ENCODE measurements around the gene OMP.

Gene OMP

DNA sequence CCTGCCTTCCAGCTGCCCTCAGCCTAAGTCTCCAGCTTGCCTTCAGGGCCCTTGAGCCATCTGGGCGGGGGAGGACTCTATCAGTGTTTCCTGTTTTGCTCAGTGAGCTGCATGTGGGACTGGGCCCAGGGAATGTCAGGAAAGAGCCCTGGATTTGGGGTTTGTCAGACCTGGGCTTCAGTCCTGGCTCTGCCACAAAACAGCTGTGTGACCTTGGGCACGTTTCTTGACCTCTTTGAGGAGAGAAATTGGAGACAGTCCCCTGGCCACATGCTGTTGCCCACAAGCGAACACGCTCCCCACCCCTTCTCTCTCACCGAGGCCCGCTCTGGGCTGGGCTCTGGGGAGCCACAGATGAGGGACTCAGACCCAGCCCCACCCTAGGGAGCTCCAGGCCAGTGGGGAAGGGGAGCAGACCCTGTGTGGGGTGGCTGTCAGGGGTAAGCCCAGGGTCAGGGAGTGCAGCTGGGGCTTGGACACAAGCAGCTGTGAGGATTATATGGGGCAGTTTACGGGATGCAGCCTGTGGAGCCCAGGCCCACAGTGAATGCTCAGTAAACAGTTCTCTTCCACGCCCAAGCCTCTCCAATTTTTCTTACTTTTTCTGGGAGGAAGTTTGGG is 37.7 kb downstream of the OMP start:
- DNase-seq (ENCODE audit: low spot score): no peak

DNA sequence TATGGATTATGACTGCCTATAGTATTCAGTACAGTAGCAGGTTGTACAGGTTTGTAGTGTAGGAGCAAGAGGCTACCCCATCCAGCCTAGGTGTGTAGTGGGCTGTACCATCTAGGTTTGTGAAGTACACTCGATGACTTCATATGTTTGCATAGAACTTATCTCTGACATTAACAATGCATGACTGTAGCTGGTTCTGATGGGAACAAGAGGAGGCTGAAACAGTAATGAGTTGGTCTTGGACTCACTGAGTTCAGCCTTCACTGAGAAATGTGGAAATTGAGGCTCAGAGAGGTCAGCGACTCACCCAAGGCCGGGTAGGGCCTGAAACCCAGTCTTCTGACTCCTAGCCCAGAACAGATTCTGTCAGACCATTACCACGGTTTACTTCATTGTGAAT is 38.4 kb downstream of the OMP start:
- DNase-seq (ENCODE audit: low spot score): no peak

DNA sequence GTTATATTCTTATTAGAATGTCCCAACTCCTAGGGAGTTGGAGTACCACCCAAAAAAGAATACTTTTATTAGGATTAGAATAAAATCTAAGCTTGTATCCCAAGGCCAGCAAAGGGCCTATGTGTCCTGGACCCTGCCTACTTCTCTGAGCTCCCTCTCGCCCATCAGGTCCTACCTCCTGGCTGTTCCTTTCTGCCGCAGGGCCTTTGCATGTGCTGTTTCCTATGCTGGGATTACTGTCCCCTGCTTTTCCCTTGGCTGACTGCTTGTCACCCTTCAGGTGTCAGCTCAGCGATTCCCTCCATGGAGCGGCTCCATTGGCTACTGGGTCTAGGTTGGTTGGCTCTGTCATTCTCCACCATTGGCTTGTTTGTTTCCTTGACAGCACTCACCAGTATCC is 38.8 kb downstream of the OMP start:
- DNase-seq (ENCODE audit: low spot score): no peak

DNA sequence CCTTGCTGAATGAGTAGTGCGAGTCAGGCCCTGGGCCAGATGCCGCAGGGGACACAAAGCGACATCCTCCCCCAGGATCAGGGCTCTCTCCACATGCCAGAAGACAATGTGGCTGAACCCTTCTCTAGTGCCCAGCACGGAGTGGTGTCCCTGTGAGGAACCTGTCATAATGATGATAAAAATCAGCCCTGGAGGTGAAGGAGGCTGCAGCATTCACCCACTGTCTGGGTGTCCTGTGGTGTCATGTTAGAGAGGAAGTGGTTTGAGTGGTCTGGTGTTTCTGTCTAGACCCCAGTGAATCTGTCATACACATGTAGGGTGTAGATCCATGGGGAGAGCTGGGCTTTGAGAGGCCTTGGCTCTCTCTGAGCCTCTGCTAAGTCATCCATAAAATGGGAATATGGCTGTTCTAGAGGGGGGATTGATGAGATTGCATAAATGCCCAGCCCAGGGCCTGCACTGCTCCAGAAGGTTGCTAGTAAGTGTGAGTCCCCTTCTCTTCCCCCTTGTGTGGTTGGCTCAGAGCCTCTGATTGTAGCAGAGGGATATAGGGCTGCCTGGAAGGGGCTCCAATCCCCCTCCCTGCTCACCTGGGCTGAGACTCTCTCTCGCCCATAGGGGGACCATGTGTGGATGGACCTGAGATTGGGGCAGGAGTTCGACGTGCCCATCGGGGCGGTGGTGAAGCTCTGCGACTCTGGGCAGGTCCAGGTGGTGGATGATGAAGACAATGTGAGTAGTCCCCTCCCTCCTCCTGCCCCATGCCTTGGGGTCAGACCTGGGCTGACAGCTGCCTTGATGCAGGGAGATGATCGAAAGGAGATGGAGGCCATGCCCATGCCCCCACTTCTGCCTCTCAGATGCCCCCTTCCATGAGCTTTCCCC is 39.7 kb downstream of the OMP start:
- DNase-seq (ENCODE audit: low spot score): no peak

DNA sequence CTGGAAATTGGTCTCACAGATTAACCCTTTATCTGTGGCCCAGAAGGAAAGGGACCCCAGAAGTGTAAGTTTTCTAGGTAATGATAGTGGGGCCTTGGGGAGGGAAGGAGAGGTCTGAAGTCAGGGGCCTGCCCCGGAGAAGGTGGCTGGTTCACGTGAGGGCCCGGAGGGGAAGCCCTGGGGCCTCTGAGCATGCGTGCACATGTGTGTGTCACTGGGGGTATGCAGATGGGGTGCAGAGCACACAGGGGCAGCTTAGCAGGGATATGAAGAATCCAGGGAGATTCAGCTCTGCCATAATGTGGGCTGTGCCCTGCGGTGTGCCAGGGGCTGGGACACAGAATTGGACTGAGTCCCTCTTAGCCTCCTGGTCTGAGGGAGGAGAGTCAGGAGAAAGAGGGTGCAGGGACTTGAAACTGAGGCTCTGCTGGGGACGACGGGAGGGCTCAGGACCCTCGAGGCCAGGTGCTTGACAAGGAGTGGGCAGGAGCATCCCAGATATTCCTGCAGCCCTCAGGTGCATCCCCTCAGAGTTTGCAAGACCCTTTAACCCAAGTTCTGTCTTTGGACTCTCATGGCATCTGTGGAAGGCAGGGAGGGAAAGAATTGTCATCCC is 40.9 kb downstream of the OMP start:
- no peak for DNase-seq (ENCODE audit: low spot score)

DNA sequence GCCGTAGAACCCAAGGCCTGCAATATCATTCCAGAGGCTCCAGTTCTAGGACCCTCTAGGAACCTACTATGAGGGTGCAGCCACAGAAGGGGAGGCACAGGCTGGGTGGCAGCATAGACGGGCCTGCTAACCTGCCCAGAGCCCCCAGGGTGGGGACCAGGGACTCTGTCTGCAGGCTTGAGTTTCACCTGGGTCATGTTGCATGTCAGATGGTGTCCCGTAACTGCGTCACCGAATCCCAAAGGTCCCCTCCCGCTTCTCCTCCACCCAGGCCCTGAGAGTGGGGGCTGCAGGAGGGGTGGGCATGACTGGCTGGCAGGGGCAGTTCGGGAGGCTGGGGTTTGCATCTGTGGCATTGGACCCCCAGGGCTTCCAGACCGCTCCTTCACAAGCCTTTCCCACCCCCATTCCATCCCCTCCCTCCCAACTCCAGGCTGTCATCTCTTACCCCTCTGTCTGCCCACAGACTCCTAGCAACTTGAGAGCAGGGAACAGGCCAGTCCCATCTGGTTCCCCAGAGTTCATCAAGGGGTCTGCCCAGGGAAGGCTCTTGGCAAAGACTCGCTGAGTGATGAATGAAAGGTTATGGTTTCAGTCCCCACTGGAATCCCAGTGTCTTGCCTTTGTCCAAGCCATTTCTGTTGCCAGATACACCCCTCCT is 41.7 kb downstream of the OMP start:
- DNase-seq (ENCODE audit: low spot score): no peak

DNA sequence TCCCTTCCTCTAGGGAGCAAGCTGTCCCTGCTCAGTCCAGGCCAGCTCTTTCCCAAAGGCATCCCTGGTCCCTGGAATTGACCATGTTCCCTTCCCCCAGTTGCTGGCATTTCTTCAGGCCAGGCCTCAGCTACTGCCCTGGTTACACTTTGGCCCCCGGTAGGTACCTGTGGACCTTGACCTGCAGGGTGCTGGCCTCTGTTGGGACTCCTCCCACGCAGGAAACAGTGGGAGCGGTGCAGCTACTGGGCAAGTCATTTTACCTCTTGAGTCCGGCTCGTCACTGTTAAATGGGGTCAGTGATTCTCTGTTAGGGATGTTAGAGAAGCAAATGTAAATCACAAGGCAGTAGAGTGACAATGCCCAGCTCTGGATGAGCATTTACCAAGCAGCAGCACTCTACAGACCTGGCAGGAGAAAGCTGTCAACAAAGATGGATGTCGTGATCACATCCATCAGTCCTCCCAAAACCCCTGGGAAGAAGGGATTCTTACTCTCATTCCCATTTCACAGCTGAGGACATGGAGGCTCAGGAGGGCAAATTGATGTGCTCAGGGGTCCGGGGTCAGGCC is 42.3 kb downstream of the OMP start:
- no peak for DNase-seq (ENCODE audit: low spot score)

DNA sequence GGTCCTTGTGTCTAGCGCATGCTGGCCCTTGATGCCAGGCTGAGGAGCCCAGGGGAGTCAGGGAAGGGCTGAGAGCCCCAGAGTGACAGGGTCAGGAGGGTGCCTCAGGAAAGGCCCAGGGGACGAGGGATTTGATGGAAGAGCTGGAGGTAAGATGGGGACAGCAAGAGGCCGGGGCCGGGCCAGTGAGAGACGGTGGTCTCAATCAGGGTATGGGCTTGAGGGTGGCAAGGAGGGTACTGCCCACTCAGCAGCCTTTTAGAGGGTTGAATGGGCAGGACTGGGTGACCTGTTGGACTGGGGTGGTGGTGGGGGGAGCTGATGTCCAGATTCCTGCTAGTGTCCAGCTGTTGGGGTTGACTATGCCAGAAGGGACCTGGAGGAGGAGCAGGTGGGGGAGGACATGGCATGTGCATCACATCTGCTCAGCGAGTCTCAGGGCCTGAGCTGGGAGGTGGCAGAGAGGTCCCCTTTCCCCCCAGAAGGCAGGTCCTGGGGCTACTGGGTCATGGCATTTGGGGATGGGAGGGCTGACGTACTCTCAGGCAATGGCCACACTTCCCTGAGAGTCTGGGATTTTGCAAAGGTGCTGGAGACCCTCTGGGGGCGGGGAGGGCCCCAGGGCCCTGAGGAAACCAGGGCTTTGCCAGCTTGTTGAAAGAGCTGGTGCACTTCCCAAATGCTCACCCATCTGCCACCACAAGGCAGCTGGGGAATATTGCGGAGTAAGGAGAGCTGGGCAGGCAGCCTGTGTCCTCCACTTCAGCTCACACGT is 43.8 kb downstream of the OMP start:
- peak; percentile 29 for DNase-seq (ENCODE audit: low spot score)

DNA sequence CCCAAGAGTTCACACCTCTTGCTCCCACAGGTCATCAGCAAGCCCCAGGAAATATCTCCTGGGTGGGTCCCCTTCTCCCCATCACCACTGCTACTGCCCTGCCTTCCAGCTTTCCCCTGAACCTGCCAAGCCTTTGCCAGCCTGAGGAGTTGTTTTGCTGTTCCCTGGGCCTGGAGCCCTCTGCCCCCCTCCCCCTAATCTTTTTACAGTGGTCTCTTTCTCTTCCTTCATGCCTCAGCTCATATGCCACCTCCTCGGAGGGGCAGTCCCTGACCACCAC is 44.3 kb downstream of the OMP start:
- no peak for DNase-seq (ENCODE audit: low spot score)

DNA sequence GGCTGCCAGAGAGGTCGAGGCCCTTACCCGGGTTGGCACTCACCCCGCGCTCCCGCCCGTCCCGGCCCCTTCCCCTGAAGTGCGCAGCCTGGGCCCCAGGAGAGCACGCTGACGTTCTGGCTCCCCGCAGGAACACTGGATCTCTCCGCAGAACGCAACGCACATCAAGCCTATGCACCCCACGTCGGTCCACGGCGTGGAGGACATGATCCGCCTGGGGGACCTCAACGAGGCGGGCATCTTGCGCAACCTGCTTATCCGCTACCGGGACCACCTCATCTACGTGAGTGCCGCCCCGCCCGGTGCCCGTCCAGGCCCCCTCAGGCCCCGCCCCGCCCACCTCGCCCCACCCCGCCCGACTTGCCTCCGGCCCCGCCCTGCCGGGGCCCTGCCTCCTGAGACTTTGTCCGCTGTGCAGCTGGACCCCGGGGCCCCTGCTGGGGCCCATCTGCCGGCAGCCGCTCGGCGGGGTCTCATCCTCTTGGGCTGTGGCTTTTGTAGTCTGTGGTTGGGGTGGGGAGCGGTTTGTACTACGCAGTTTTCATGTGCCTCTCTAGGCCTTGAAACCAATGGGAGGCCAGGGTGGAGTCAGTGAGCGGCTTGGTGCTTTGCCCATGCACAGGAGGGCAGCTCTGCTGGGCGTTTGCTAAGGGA is 45.2 kb downstream of the OMP start:
- no peak for DNase-seq (ENCODE audit: low spot score)

DNA sequence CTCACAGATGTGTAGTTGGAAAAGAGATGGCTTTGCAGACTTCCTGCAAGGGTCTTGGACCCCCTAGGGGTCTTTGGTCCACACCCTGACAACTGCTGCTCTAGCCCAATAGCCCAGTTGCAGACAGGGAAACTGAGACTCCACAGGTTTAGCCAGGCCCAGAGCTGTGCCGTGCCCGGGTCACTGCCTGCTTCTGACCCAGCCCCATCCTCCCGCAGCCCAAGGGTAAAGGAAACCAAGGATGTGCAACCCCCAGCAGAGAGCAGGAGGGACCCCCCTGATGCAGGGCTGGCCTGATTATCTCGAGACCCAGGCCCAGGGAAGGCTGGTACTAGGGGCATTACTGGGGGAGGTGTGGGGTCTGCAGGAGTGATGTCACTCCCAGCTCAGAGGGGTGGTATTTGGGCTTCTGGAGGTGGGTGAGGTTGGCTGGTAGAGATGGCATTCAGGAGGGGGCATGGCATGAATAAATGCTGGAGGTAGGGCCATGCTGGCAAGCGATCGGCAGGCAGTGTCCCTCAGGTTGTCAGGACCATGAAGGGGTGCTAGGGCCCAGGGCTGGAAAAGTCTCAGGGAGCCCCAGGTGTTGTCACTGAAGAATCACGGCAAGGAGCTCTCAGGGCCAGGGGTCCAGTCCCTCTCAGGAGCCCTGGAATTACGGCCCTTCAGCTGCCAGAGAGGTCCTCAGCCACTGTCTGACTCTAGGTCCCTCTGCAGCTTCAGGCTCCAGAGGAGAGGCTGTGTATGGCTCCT is 46.5 kb downstream of the OMP start:
- no peak for DNase-seq (ENCODE audit: low spot score)

DNA sequence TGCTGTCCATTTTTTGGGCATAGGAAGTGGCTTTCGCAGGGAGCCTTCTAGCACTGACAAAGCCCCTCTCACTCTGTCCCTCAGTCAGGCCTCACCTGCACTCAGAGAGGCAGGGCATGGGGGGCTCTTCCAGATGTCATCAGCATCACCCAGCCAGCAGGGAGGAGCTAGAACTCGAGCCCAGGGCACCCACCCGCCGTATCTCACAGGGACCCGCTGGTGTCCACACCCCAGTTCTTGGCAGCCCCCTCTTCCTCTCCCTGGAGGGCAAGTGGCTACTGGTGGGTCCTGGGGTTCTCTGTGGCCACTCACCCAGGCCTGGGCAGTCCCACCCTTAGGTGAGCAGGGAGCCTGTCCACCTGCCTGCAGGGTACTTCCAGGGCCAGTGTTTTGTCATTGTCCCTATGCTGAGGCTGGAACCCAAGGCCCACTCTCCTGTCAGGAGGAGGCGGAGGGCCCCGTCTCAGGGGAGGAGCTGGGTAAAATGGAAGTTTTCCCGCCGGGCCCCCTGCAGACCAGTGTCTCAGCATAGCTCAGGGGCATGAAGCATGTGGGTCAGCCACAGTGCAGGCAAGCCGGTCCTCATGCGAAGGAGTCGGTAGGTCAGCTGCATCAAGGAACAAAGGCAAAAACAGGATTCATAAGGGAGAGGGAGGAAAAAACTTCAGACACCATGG is 47.2 kb downstream of the OMP start:
- DNase-seq (ENCODE audit: low spot score): no peak

DNA sequence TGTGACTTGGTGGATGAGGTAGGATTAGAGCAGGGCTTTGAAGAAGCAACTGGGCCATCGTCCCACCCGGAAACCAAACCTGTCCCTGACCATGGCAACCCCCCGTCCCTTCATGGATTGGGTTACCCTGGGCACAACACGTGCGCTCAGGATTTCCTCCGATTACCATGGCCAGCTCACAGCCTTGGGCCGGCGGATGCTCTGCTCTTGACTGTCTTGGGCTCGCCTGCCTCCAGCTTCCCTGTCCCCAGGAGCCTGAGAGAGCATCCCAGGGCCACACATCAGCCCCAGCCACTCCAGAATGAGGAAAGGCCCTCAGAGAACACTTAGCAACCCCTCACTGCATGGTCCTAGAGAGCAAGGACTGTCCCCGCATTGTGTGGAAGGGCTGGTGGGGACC is 48.2 kb downstream of the OMP start:
- DNase-seq (ENCODE audit: low spot score): no peak

DNA sequence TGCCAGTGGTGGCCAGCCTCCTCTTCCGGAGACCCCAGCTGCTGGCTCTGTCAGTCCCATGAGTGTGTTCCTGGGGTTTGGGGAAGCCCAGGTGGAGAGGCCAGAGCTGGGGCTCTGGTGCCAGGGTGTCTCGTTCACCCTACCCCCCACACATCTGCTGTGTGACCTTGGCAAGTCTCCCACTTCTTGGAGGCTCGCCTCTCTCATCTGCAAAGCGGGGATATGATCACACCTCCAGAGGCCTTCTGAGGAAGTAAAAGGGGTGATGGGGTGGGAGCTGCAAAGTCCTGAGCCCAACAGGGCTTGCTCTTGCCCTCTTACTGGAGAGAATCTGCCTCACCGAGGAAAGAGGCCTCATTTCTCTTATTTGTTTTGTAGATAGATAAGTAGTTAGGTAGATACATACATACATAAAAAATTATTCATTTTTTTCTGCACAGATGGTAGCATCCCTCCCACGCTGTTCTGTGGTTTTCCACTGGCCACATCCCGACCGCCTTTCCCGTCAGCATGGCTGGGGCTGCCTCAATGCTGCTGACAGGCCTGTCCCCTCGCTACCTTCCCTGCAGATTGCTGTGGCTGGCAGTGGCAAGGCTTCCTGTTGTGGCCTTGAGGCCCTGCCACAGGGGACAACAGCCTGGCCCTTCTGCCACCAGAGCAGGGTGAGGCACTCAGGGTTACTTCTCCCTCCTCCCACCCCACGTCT is 49.3 kb downstream of the OMP start:
- peak; percentile 22 for DNase-seq (ENCODE audit: low spot score)

DNA sequence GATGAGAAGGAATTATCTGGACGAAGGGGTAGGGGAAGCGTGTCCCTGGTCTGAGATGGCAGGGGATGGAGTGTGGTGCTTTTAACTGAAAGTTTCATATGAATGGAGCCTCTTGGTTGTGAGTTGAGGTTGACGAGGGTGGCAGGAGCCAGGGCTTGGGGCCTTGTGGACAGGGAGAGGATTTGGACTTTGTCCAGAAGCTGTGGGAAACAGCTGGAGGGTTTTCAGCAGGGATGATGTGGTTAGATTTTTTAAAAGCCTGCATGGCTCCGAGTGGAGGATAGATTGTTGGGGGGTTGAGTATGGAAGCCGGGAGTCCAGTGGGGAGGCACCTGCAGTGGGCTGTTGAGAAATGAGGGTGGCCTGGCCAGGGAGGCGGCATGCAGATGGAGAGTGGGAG is 50.2 kb downstream of the OMP start:
- DNase-seq (ENCODE audit: low spot score): no peak

All from Ammon's horn (tissue), 1 donor.